HepG2 (cell line): ENCODE measurements around the gene KIF7. TPM values are rescaled to one million over a fixed set of nuclear protein-coding genes. Genes with fewer than 3 reads are reported as not detected.

Experiments
- ARID4A ChIP-seq: sonication (generic); formaldehyde crosslinking; IDR thresholded peaks from 2 replicates; pipeline ENCODE4 v1.5.0; 2020; ENCODE audit warnings: mild to moderate bottlenecking, missing genetic modification reagents, borderline replicate concordance
- ATF7 ChIP-seq, 2 experiments: fragments of 450-650 bp in 1 of 2; sonication (generic) in 1 of 2; formaldehyde crosslinking in 1 of 2; IDR thresholded peaks; 2 replicates each; pipeline versions ENCODE4 v1.4.0 to v1.6.1; 2016 to 2020; ENCODE audit warnings: antibody characterized with exemption in 1 of 2, mild to moderate bottlenecking in 1 of 2, missing genetic modification reagents in 1 of 2
- GABPB1 ChIP-seq: IDR thresholded peaks from 2 replicates; pipeline ENCODE4 v1.6.1; 2016; ENCODE audit warnings: mild to moderate bottlenecking, missing genetic modification reagents, moderate library complexity, missing compliant biosample characterization
- MBD4 ChIP-seq: IDR thresholded peaks from 2 replicates; pipeline ENCODE4 v1.6.1; 2012; ENCODE audit warnings: low read length, inconsistent platforms, borderline replicate concordance
- MIER3 ChIP-seq: IDR thresholded peaks from 2 replicates; pipeline ENCODE4 v1.6.1; 2016; ENCODE audit warnings: missing compliant biosample characterization, borderline replicate concordance
- MXI1 ChIP-seq: IDR thresholded peaks from 3 replicates; pipeline ENCODE4 v1.6.1; 2012; ENCODE audit warnings: low read depth, low read length, inconsistent platforms, borderline replicate concordance
- NFRKB ChIP-seq: fragments of 450-650 bp; IDR thresholded peaks from 2 replicates; pipeline ENCODE4 v1.6.1; 2017
- RAD51 ChIP-seq: fragments of 450-650 bp; IDR thresholded peaks from 2 replicates; pipeline ENCODE4 v1.6.1; 2016; ENCODE audit warnings: borderline replicate concordance
- RELA ChIP-seq: sonication (generic); formaldehyde crosslinking; IDR thresholded peaks from 2 replicates; pipeline ENCODE4 v1.4.0; 2020; ENCODE audit warnings: missing genetic modification reagents
- SP1 ChIP-seq, 2 experiments: fragments of 450-650 bp in 1 of 2; sonication (generic) in 1 of 2; formaldehyde crosslinking in 1 of 2; IDR thresholded peaks; 2 replicates each; pipeline versions ENCODE4 v1.4.0 to v1.6.1; 2016 to 2020; ENCODE audit warnings: missing genetic modification reagents in 1 of 2
- ZFP41 ChIP-seq: sonication (generic); formaldehyde crosslinking; IDR thresholded peaks from 2 replicates; pipeline ENCODE4 v1.4.0; 2020; ENCODE audit warnings: mild to moderate bottlenecking, missing genetic modification reagents, borderline replicate concordance
- ZNF264 ChIP-seq: sonication (generic); formaldehyde crosslinking; IDR thresholded peaks from 2 replicates; pipeline ENCODE4 v1.4.0; 2020; ENCODE audit warnings: missing genetic modification reagents
- ZNF605 ChIP-seq: sonication (generic); formaldehyde crosslinking; IDR thresholded peaks from 2 replicates; pipeline ENCODE4 v1.8.0; 2022; ENCODE audit warnings: mild to moderate bottlenecking, missing genetic modification reagents
- polyA plus RNA-seq, 8 experiments: library from polyadenylated mRNA; depleted of rRNA in 3 of 8; stranded (reverse) in 7 of 8; unstranded in 1 of 8; fragments of >200 nt; fragmentation: Illumina TruSeq in 4 of 8; extraction: Trizol in 4 of 8; gene quantifications; 2 replicates each; pipeline versions ENCODE4 v1.2.1 to v1.2.3, GENCODE V29; 2011 to 2016; ENCODE audit warnings: low read depth in 4 of 8, missing spikeins in 1 of 8, mixed read lengths in 1 of 8; ENCODE audit not compliant: insufficient read depth in 1 of 8
- total RNA-seq, 5 experiments: library from RNA; depleted of rRNA; stranded (reverse); fragments of >200 nt; fragmentation: Illumina TruSeq; extraction: Trizol; gene quantifications; 2 replicates each; pipeline ENCODE4 v1.2.3, GENCODE V29; 2016; ENCODE audit warnings: low read depth in 1 of 5
- TF ChIP-seq, protein P1 (sequence below): sonication (generic); formaldehyde crosslinking; IDR thresholded peaks from 2 replicates; pipeline ENCODE4 v1.4.0; 2020; ENCODE audit warnings: mild to moderate bottlenecking, missing genetic modification reagents
- TF ChIP-seq, protein P2 (sequence below): sonication (generic); formaldehyde crosslinking; IDR thresholded peaks from 2 replicates; pipeline ENCODE4 v1.4.0; 2020; ENCODE audit warnings: missing genetic modification reagents

The KIF7 gene
- total and polyA plus RNA-seq, 2 of the 13 experiments (the other 11 are each of a cell fraction or from before 2014, with no cell fraction given), result 1.5 to 6.2 TPM

GRCh38 chr15:89680282-89680873 is 25.1 kb upstream of the KIF7 start (continued):
- TF ChIP-seq, protein P1, sequence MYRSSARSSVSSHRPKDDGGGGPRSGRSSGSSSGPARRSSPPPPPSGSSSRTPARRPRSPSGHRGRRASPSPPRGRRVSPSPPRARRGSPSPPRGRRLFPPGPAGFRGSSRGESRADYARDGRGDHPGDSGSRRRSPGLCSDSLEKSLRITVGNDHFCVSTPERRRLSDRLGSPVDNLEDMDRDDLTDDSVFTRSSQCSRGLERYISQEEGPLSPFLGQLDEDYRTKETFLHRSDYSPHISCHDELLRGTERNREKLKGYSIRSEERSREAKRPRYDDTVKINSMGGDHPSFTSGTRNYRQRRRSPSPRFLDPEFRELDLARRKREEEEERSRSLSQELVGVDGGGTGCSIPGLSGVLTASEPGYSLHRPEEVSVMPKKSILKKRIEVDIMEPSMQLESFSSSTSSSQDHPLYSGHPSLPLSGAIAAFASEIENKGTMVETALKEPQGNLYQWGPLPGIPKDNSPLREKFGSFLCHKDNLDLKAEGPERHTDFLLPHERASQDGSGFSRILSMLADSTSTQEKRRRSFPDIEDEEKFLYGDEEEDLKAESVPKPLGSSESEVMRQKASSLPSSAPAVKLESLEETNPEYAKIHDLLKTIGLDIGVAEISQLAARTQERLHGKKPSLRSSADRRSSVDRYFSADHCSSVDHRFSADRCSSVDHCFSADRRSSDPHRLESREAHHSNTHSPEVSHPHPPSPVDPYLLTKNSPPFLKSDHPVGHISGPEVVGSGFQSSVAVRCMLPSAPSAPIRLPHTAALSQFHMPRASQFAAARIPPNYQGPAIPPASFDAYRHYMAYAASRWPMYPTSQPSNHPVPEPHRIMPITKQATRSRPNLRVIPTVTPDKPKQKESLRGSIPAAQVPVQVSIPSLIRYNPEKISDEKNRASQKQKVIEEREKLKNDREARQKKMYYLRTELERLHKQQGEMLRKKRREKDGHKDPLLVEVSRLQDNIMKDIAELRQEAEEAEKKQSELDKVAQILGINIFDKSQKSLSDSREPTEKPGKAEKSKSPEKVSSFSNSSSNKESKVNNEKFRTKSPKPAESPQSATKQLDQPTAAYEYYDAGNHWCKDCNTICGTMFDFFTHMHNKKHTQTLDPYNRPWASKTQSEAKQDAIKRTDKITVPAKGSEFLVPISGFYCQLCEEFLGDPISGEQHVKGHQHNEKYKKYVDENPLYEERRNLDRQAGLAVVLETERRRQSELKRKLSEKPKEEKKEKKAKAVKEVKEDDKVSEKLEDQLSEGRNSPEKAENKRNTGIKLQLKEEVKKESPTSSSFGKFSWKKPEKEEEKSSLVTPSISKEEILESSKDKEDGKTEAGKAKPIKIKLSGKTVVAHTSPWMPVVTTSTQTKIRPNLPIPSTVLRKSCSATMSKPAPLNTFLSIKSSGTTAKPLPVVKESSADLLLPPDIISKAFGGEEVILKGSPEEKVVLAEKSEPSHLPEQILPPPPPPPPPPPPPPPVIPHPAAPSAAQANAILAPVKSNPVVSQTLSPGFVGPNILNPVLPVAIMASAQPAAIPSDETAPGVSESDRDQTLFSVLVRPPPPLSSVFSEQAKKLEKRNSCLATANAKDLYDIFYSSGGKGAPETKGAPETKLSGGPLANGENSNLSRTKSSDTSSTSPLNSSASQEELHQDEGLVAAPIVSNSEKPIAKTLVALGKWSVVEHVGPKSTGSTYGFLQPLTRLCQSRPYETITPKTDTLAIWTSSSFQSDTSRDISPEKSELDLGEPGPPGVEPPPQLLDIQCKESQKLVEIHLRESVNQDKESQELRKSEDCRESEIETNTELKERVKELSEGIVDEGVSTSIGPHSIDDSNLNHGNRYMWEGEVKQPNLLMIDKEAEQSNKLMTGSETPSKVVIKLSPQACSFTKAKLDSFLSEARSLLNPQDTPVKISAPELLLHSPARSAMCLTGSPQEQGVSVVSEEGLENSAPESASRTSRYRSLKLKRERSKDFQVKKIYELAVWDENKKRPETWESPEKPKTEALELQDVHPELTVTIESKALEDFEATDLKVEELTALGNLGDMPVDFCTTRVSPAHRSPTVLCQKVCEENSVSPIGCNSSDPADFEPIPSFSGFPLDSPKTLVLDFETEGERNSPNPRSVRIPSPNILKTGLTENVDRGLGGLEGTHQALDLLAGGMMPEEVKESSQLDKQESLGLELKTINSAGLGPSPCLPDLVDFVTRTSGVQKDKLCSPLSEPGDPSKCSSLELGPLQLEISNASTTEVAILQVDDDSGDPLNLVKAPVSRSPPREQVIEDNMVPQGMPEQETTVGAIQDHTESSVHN (CRISPR knock-in tag), result no peak
- no peak for TF ChIP-seq SP1 (IDR thresholded peaks at IDR 0.05)
- TF ChIP-seq SP1 (CRISPR knock-in tag; IDR thresholded peaks at IDR 0.05), result no peak
- TF ChIP-seq ARID4A (CRISPR knock-in tag), result peak; percentile 50; the same call in 1 of the 2 replicates
- TF ChIP-seq GABPB1 (CRISPR knock-in tag), result no peak
- peak; percentile 55; the same call in 1 of the 2 replicates for TF ChIP-seq ATF7 (IDR thresholded peaks at IDR 0.05)
- no peak; the same call in 1 of the 2 replicates for TF ChIP-seq ATF7 (CRISPR knock-in tag; IDR thresholded peaks at IDR 0.05)
- TF ChIP-seq ZFP41 (CRISPR knock-in tag), result no peak
- no peak for TF ChIP-seq RELA
- TF ChIP-seq RAD51, result no peak
- TF ChIP-seq, protein P2, sequence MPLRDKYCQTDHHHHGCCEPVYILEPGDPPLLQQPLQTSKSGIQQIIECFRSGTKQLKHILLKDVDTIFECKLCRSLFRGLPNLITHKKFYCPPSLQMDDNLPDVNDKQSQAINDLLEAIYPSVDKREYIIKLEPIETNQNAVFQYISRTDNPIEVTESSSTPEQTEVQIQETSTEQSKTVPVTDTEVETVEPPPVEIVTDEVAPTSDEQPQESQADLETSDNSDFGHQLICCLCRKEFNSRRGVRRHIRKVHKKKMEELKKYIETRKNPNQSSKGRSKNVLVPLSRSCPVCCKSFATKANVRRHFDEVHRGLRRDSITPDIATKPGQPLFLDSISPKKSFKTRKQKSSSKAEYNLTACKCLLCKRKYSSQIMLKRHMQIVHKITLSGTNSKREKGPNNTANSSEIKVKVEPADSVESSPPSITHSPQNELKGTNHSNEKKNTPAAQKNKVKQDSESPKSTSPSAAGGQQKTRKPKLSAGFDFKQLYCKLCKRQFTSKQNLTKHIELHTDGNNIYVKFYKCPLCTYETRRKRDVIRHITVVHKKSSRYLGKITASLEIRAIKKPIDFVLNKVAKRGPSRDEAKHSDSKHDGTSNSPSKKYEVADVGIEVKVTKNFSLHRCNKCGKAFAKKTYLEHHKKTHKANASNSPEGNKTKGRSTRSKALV (CRISPR knock-in tag), result no peak
- no peak for TF ChIP-seq MXI1
- peak; percentile 54; the same call in 1 of the 2 replicates for TF ChIP-seq MIER3 (CRISPR knock-in tag)
- peak; percentile 46; the same call in 1 of the 2 replicates for TF ChIP-seq ZNF605
- TF ChIP-seq NFRKB, result no peak
- TF ChIP-seq ZNF264 (CRISPR knock-in tag), result no peak
- no peak for TF ChIP-seq MBD4
